ENCODE measurements around the gene PLA2G6. TPM values are rescaled to one million over a fixed set of nuclear protein-coding genes. Genes with fewer than 3 reads are reported as not detected.
A peak's percentile ranks its signal among the peaks of the same experiment; 100 is the strongest.

The PLA2G6 gene
- total and polyA plus RNA-seq, 2 of the 8 experiments (the other 6 are each of a cell fraction or from before 2014, with no cell fraction given) = 13.2 to 21.0 TPM

GRCh38 chr22:38110863-38111852 is 70.5 kb downstream of the PLA2G6 start:
- DNase-seq (ENCODE audit: low read depth in 1 of 2, low spot score in 2 of 2) (no peak), FAIRE-seq (no peak)
- 77% methylated on average over 22 of the region's 30 CpGs; no CpG with 5 or more reads in 1 of the 2 experiments for WGBS, 2 experiments (ENCODE audit: extremely low coverage in 1 of 2, insufficient coverage in 1 of 2, insufficient read length in 1 of 2, insufficient replicate concordance in 2 of 2, low coverage in 1 of 2, low lambda C conversion rate in 2 of 2, missing lambda C conversion rate in 1 of 2)
- Histone ChIP-seq H3K36me3 (ENCODE audit: control insufficient read depth in 2 of 4, insufficient read depth in 4 of 4, low read length in 3 of 4) (no peaks in the 10 kb centered on the region), H3K23me2 (ENCODE audit: low read depth, low read length) (0 out of 2 replicates have a peak, but pooled peaks cover 1% of the 10 kb centered on the region), H3K4me1 (replicated peaks in 1 of 4; ENCODE audit: control insufficient read depth in 3 of 4, insufficient read depth in 4 of 4, low read length in 3 of 4) (peaks cover 0 to 9% (median 7%) of the 10 kb centered on the region in 4 experiments; a peak in 3 of 7 replicates), H2AFZ (ENCODE audit: low read length) (no peak overlapping the region), H3K4me2 (ENCODE audit: insufficient read depth in 1 of 2, low read depth in 2 of 2, low read length in 2 of 2) (no peak overlapping the region; a peak in 1 of 4 replicates), H2BK20ac (ENCODE audit: low read length) (no peak overlapping the region), H3K79me1 (ENCODE audit: low read depth, low read length) (no peaks in the 10 kb centered on the region), H4K20me1 (replicated peaks in 1 of 2; ENCODE audit: control insufficient read depth in 1 of 2, insufficient read depth in 2 of 2, low read length in 2 of 2) (no peaks in the 10 kb centered on the region), H4K8ac (ENCODE audit: extremely low read depth, insufficient read depth, low read length) (peak overlapping the region; percentile 57; the same call in 1 of the 2 replicates), H3K23ac (ENCODE audit: insufficient read length) (no peak overlapping the region), H3K27me3 (replicated peaks in 1 of 4; ENCODE audit: control insufficient read depth in 3 of 4, extremely low read depth in 1 of 4, insufficient read depth in 3 of 4, low read length in 3 of 4) (no peaks in the 10 kb centered on the region; a peak in 2 of 7 replicates), H4K91ac (replicated peaks; ENCODE audit: insufficient read length, low read length) (no peak overlapping the region), H3K14ac (ENCODE audit: insufficient read length) (no peak overlapping the region), H3K79me2 (ENCODE audit: control insufficient read depth in 1 of 2, insufficient read depth in 2 of 2, low read length in 2 of 2) (no peaks in the 10 kb centered on the region), H2BK120ac (replicated peaks; ENCODE audit: low read depth, low read length) (no peak overlapping the region), H3K56ac (replicated peaks; ENCODE audit: insufficient read length, low read depth, low read length) (no peak overlapping the region), H3K9me3 (ENCODE audit: insufficient read depth in 2 of 2, low read depth in 1 of 2, low read length in 1 of 2) (no peaks in the 10 kb centered on the region), H2AK5ac (ENCODE audit: low read depth, low read length) (0 out of 2 replicates have a peak overlapping the region, but pooled peaks have one; percentile 24), H2BK12ac (ENCODE audit: low read depth, low read length) (no peak overlapping the region), H3K9ac (replicated peaks in 1 of 4; ENCODE audit: extremely low read depth in 1 of 4, low read depth in 3 of 4, low read length in 3 of 4) (no peak overlapping the region), H3K27ac (ENCODE audit: low read depth, low read length) (no peak overlapping the region), H4K5ac (ENCODE audit: insufficient read length, low read depth, low read length) (no peak overlapping the region), H3K4me3 (ENCODE audit: extremely low read depth in 1 of 4, insufficient read depth in 2 of 4, low read depth in 3 of 4, low read length in 4 of 4) (no peak overlapping the region), H2BK5ac (ENCODE audit: low read depth, low read length) (no peak overlapping the region), H2BK15ac (ENCODE audit: low read length) (no peak overlapping the region), H3K18ac (ENCODE audit: extremely low read depth, low read length) (no peak overlapping the region), H3K4ac (replicated peaks; ENCODE audit: insufficient read length, low read depth, low read length) (no peak overlapping the region)
- CTCF ChIA-PET (ENCODE audit: partially characterized antibody) = interaction anchor here (0.7 to 10.2 kb wide), 15 partner anchors 10 to 544 kb away, joined by 3 to 194 read pairs (median 7); partner anchors contain the start of gene PICK1
- POLR2A ChIA-PET (ENCODE audit: partially characterized antibody) = interaction anchor here (0.7 to 1.5 kb wide), 4 partner anchors 9 to 27 kb away, joined by 4 to 5 read pairs (median 4); partner anchors contain the start of gene SLC16A8
- TF ChIP-seq MAFK (IDR thresholded peaks at IDR 0.05; ENCODE audit: low read depth, low read length) (no peak), EZH2 (IDR thresholded peaks at IDR 0.05; ENCODE audit: low read depth, low read length, severe bottlenecking) (no peak), SUZ12 (IDR thresholded peaks at IDR 0.05; ENCODE audit: low read length) (no peak), SP4 (IDR thresholded peaks at IDR 0.05; ENCODE audit: low read length) (no peak), RXRA (IDR thresholded peaks at IDR 0.05; ENCODE audit: insufficient read depth, low read depth, low read length) (no peak), KDM5A (IDR thresholded peaks at IDR 0.05; ENCODE audit: low read length) (no peak), ATF2 (IDR thresholded peaks at IDR 0.05; ENCODE audit: low read length) (no peak), CREB1 (IDR thresholded peaks at IDR 0.05) (no peak), CEBPB (IDR thresholded peaks at IDR 0.05; ENCODE audit: low read depth, low read length) (no peak), TAF7 (optimal IDR thresholded peaks at IDR 0.05; ENCODE audit: borderline replicate concordance, low read depth, low read length) (no peak)
